ENCODE measurements around the gene TMIGD1. TPM values are rescaled to one million over a fixed set of nuclear protein-coding genes. Genes with fewer than 3 reads are reported as not detected.

Gene TMIGD1
- total and polyA plus RNA-seq, 2 experiments from 2014 or later = not detected

Other genes with a start within 250 kb of the TMIGD1 start
- gene NSRP1, start 217.2 kb downstream of the TMIGD1 start, total RNA-seq = 4.8 and 14.6 TPM in 2 replicates
- 29.1 and 38.9 TPM in 2 replicates for gene NSRP1, start 217.2 kb downstream of the TMIGD1 start, polyA plus RNA-seq
- gene SLC6A4, start 98.4 kb downstream of the TMIGD1 start, total RNA-seq = 0.36 and 0.85 TPM in 2 replicates
- gene SLC6A4, start 98.4 kb downstream of the TMIGD1 start, polyA plus RNA-seq = 0.37 TPM in 1 of 2 replicates, not detected in the other
- 44.3 and 47.3 TPM in 2 replicates for gene BLMH, start 42.1 kb downstream of the TMIGD1 start, total RNA-seq
- gene BLMH, start 42.1 kb downstream of the TMIGD1 start, polyA plus RNA-seq = 39.7 and 51.4 TPM in 2 replicates
- 47.4 and 47.6 TPM in 2 replicates for gene CPD, start 44.9 kb upstream of the TMIGD1 start, total RNA-seq
- gene CPD, start 44.9 kb upstream of the TMIGD1 start, polyA plus RNA-seq = 19.5 and 30.5 TPM in 2 replicates
- 21.6 and 24.6 TPM in 2 replicates for gene GOSR1, start 143.4 kb upstream of the TMIGD1 start, total RNA-seq
- gene GOSR1, start 143.4 kb upstream of the TMIGD1 start, polyA plus RNA-seq = 30.0 and 40.1 TPM in 2 replicates

Data from cardiac muscle cell (in vitro differentiated cells and primary cell).